Measurements from ENCODE around the gene ZNF726.
"Not testable (repeated sequence)": the region's sequence is repeated elsewhere in the genome, so short reads cannot be mapped to it uniquely, and the experiment has no call there.

ZNF726 gene

GRCh38 chr19:23946569-23946968, 31.9 kb downstream of the ZNF726 start:
- no peak for DNase-seq (ENCODE audit: low spot score)

- no peak for DNase-seq (ENCODE audit: low spot score)
Observed at GRCh38 chr19:23949611-23950010, 34.9 kb downstream of the ZNF726 start.

- no peak for DNase-seq (ENCODE audit: low spot score)
Observed at GRCh38 chr19:23956051-23956450, 41.4 kb downstream of the ZNF726 start.

- DNase-seq (ENCODE audit: low spot score): no peak
Observed at GRCh38 chr19:23957660-23958281, 43.1 kb downstream of the ZNF726 start.

GRCh38 chr19:23963396-23963795, 48.7 kb downstream of the ZNF726 start:
- not testable (repeated sequence) for DNase-seq (ENCODE audit: low spot score)

GRCh38 chr19:23963881-23964280, 49.2 kb downstream of the ZNF726 start:
- not testable (repeated sequence) for DNase-seq (ENCODE audit: low spot score)

GRCh38 chr19:23964334-23964733, 49.6 kb downstream of the ZNF726 start:
- DNase-seq (ENCODE audit: low spot score): not testable (repeated sequence)

GRCh38 chr19:23969630-23970029, 54.9 kb downstream of the ZNF726 start:
- no peak for DNase-seq (ENCODE audit: low spot score)

GRCh38 chr19:23971598-23971997, 56.9 kb downstream of the ZNF726 start:
- no peak for DNase-seq (ENCODE audit: low spot score)

- DNase-seq (ENCODE audit: low spot score): no peak
Observed at GRCh38 chr19:23972161-23972560, 57.5 kb downstream of the ZNF726 start.

- no peak for DNase-seq (ENCODE audit: low spot score)
Observed at GRCh38 chr19:23974941-23975340, 60.3 kb downstream of the ZNF726 start.

GRCh38 chr19:23976631-23977030, 61.9 kb downstream of the ZNF726 start:
- DNase-seq (ENCODE audit: low spot score): not testable (repeated sequence)

- not testable (repeated sequence) for DNase-seq (ENCODE audit: low spot score)
Observed at GRCh38 chr19:23977256-23977655, 62.6 kb downstream of the ZNF726 start.

- DNase-seq (ENCODE audit: low spot score): no peak
Observed at GRCh38 chr19:23978068-23978467, 63.4 kb downstream of the ZNF726 start.

GRCh38 chr19:23980805-23981204, 66.1 kb downstream of the ZNF726 start:
- DNase-seq (ENCODE audit: low spot score): no peak

- no peak for DNase-seq (ENCODE audit: low spot score)
Observed at GRCh38 chr19:23981863-23982262, 67.2 kb downstream of the ZNF726 start.

GRCh38 chr19:23983406-23983805, 68.7 kb downstream of the ZNF726 start:
- DNase-seq (ENCODE audit: low spot score): no peak
